SK-N-SH (cell line): ENCODE measurements around the gene BRI3BP. TPM values are rescaled to one million over a fixed set of nuclear protein-coding genes. Genes with fewer than 3 reads are reported as not detected.

Experiments
- CTCF ChIA-PET: fragments of 300-600, 350-600 bp; formaldehyde crosslinking; extraction: SDS; loops from one replicate; lab custom pipeline; 2021; lab: Yijun Ruan, JAX
- POLR2A ChIA-PET: fragments of 350-600 bp; sonication (Branson Sonifier 250); formaldehyde crosslinking; extraction: SDS; loops from one replicate; lab custom pipeline; 2020; ENCODE audit warnings: antibody characterized with exemption, inconsistent platforms; lab: Yijun Ruan, JAX
- DNase-seq: peaks from one replicate; pipeline ENCODE4 v3.0.0; 2012
- H2AFZ ChIP-seq: fragments of 200-600 bp; sonication (generic); 2 replicates; pipeline ENCODE4 v1.8.1; 2016; ENCODE audit warnings: antibody characterized with exemption, mild to moderate bottlenecking, low read depth
- H3F3A ChIP-seq: fragments of 200-600 bp; sonication (generic); replicated peaks from 2 replicates; pipeline ENCODE3; 2016; ENCODE audit warnings: antibody characterized with exemption, mild to moderate bottlenecking; ENCODE audit not compliant: insufficient read depth
- H3K27ac ChIP-seq, 2 experiments: fragments of 200-500 bp in 1 of 2; fragments of 200-600 bp in 1 of 2; sonication (Bioruptor generic) in 1 of 2; sonication (generic), shearing (Covaris generic) in 1 of 2; 2 replicates each; pipeline versions ENCODE4 v1.5.1 to v1.6.1; 2014 to 2016; ENCODE audit warnings: low read depth in 2 of 2, inconsistent platforms in 1 of 2, low read length in 1 of 2, mild to moderate bottlenecking in 1 of 2, mixed read lengths in 1 of 2
- H3K27me3 ChIP-seq: fragments of 200-600 bp; sonication (generic), shearing (Covaris generic); 2 replicates; pipeline ENCODE4 v1.6.1; 2016; ENCODE audit warnings: mixed run types; ENCODE audit not compliant: insufficient read depth
- H3K36me3 ChIP-seq, 2 experiments: fragments of 200-500 bp in 1 of 2; fragments of 200-600 bp in 1 of 2; sonication (Bioruptor generic) in 1 of 2; sonication (generic) in 1 of 2; replicated peaks in 1 of 2; 2 replicates each; pipeline versions ENCODE3 to v1.5.1; 2014 to 2016; ENCODE audit warnings: low read length in 1 of 2, mild to moderate bottlenecking in 1 of 2; ENCODE audit not compliant: insufficient read depth in 2 of 2, control insufficient read depth in 1 of 2
- H3K4me1 ChIP-seq, 2 experiments: fragments of 200-500 bp in 1 of 2; fragments of 200-600 bp in 1 of 2; sonication (Bioruptor generic) in 1 of 2; sonication (generic), shearing (Covaris generic) in 1 of 2; 2 replicates each; pipeline versions ENCODE4 v1.5.1 to v1.6.1; 2014 to 2016; ENCODE audit warnings: low read depth in 1 of 2, low read length in 1 of 2, mixed run types in 1 of 2; ENCODE audit not compliant: insufficient read depth in 2 of 2, control insufficient read depth in 1 of 2
- H3K4me2 ChIP-seq: fragments of 200-600 bp; sonication (generic), shearing (Covaris generic); 2 replicates; pipeline ENCODE4 v1.6.1; 2017; ENCODE audit warnings: mixed run types
- H3K4me3 ChIP-seq, 2 experiments: fragments of 200-500 bp in 1 of 2; fragments of 200-600 bp in 1 of 2; sonication (Bioruptor generic) in 1 of 2; sonication (generic), shearing (Covaris generic) in 1 of 2; 2 replicates each; pipeline versions ENCODE4 v1.5.1 to v1.8.1; 2014 to 2016; ENCODE audit warnings: low read depth in 2 of 2, inconsistent platforms in 1 of 2, low read length in 1 of 2, mild to moderate bottlenecking in 1 of 2, mixed read lengths in 1 of 2, moderate library complexity in 1 of 2
- H3K79me2 ChIP-seq: fragments of 200-600 bp; sonication (generic); 2 replicates; pipeline ENCODE4 v1.8.1; 2017; ENCODE audit warnings: mild to moderate bottlenecking; ENCODE audit not compliant: insufficient read depth
- H3K9ac ChIP-seq: fragments of 200-600 bp; sonication (generic); 2 replicates; pipeline ENCODE4 v1.6.1; 2017; ENCODE audit warnings: mixed run types
- H3K9me2 ChIP-seq: fragments of 200-600 bp; sonication (generic); 2 replicates; pipeline ENCODE4 v1.6.1; 2017; ENCODE audit warnings: mixed run types
- H3K9me3 ChIP-seq: fragments of 200-600 bp; sonication (generic); 2 replicates; pipeline ENCODE4 v1.6.1; 2017; ENCODE audit warnings: mixed run types, mild to moderate bottlenecking, moderate library complexity
- H4K20me1 ChIP-seq: fragments of 200-600 bp; sonication (generic); 2 replicates; pipeline ENCODE4 v1.6.1; 2017; ENCODE audit warnings: mild to moderate bottlenecking, mixed run types; ENCODE audit not compliant: insufficient read depth
- EZH2phosphoT487 ChIP-seq: fragments of 200-600 bp; sonication (generic); IDR thresholded peaks from 2 replicates; pipeline ENCODE4 v1.6.1; 2017; ENCODE audit warnings: low read depth, mixed run types, mild to moderate bottlenecking, antibody characterized with exemption, moderate library complexity, borderline replicate concordance
- FOSL2 ChIP-seq: IDR thresholded peaks from 2 replicates; pipeline ENCODE4 v1.4.0; 2012; ENCODE audit warnings: low read depth, mild to moderate bottlenecking, moderate library complexity, borderline replicate concordance
- FOXJ3 ChIP-seq: sonication (generic); formaldehyde crosslinking; IDR thresholded peaks from 2 replicates; pipeline ENCODE4 v1.5.1; 2020; ENCODE audit warnings: mild to moderate bottlenecking, missing genetic modification reagents
- GATA2 ChIP-seq: sonication (generic); formaldehyde crosslinking; IDR thresholded peaks from 2 replicates; pipeline ENCODE4 v1.5.0; 2020; ENCODE audit warnings: mild to moderate bottlenecking, missing genetic modification reagents
- MXI1 ChIP-seq: IDR thresholded peaks from 2 replicates; pipeline ENCODE4 v1.6.1; 2012; ENCODE audit warnings: mild to moderate bottlenecking, low read depth, low read length, improper control_type of control experiment
- NFIC ChIP-seq: IDR thresholded peaks from 2 replicates; pipeline ENCODE4 v1.4.0; 2012; ENCODE audit warnings: borderline replicate concordance
- NRF1 ChIP-seq: IDR thresholded peaks from 2 replicates; pipeline ENCODE4 v1.6.1; 2012; ENCODE audit warnings: low read depth, mild to moderate bottlenecking, low read length
- RAD21 ChIP-seq: IDR thresholded peaks from 2 replicates; pipeline ENCODE4 v1.6.1; 2012; ENCODE audit warnings: mild to moderate bottlenecking, low read length
- RFX5 ChIP-seq: IDR thresholded peaks from 2 replicates; pipeline ENCODE4 v1.6.1; 2012; ENCODE audit warnings: mild to moderate bottlenecking, improper control_type of control experiment, low read length
- RXRA ChIP-seq: IDR thresholded peaks from 2 replicates; pipeline ENCODE4 v1.4.0; 2012; ENCODE audit warnings: low read depth, mild to moderate bottlenecking, borderline replicate concordance
- SMC3 ChIP-seq: IDR thresholded peaks from 2 replicates; pipeline ENCODE4 v1.6.1; 2012; ENCODE audit warnings: low read depth, low read length, improper control_type of control experiment
- WGBS: methylation state at CpG from one replicate; pipeline ENCODE4 v1.1.6; 2017; ENCODE audit warnings: low lambda C conversion rate; 5-methylcytosine and 5-hydroxymethylcytosine counted together
- polyA plus RNA-seq, 3 experiments: library from polyadenylated mRNA; depleted of rRNA; stranded (reverse); fragments of >200 nt; gene quantifications; 2 replicates each; pipeline ENCODE4 v1.2.3, GENCODE V29; 2012
- TF ChIP-seq, protein P1 (sequence below): fragments of 150-350 bp; IDR thresholded peaks from 2 replicates; pipeline ENCODE4 v1.6.1; 2017; ENCODE audit warnings: antibody characterized with exemption, low read length, low read depth, borderline replicate concordance
- TF ChIP-seq, protein P2 (sequence below): IDR thresholded peaks from 2 replicates; pipeline ENCODE4 v1.6.1; 2012; ENCODE audit warnings: mild to moderate bottlenecking, low read depth, low read length, moderate library complexity
- TF ChIP-seq, protein P3 (sequence below): IDR thresholded peaks from 2 replicates; pipeline ENCODE4 v1.4.0; 2012; ENCODE audit warnings: low read depth, borderline replicate concordance
- TF ChIP-seq, protein P4 (sequence below): IDR thresholded peaks from 2 replicates; pipeline ENCODE4; 2012
- TF ChIP-seq, protein P5 (sequence below): IDR thresholded peaks from 2 replicates; pipeline ENCODE4 v1.4.0; 2012; ENCODE audit warnings: low read depth
- TF ChIP-seq, protein P6 (sequence below): fragments of 150-350 bp; IDR thresholded peaks from 2 replicates; pipeline ENCODE4 v1.6.1; 2016; ENCODE audit warnings: mild to moderate bottlenecking, low read depth, low read length

Gene BRI3BP
- polyA plus RNA-seq, 1 of the 3 experiments (the other 2 are of a cell fraction), result 3.8 TPM

DNA sequence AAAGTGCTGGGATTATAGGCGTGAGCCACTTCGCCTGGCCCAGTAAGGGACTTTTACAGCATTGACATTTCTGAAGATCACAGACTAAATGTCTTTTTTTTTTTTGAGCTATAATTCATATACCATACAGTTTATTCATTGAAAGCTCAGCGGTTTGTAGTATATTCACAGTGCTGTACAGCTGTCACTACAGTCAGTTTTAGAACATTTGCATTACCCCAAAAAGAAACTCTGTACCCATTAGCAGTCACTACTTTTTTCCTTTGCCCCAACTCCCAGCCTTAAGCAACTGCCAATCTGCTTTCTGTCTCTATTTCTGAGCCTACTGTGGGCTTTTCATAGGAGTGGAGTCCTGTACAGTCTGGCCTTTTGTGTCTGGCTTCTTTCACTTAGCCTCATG is 8.2 kb downstream of the BRI3BP start:
- WGBS, result 96% methylated on average over 3 of the region's 3 CpGs
- H3K4me2 ChIP-seq, result no peak overlapping the region
- no peak for DNase-seq
- H3K79me2 ChIP-seq, result peaks cover 16% of the 10 kb centered on the region; the same call in 1 of the 2 replicates
- peaks cover 0 to 8% of the 10 kb centered on the region in 2 experiments; a peak in 1 of 4 replicates for H3K4me1 ChIP-seq
- POLR2A ChIA-PET, result no interaction called here
- TF ChIP-seq NFIC (no peak), SMC3 (no peak), GATA2 (no peak), RXRA (no peak), FOSL2 (no peak), NRF1 (no peak), FOXJ3 (no peak), RFX5 (no peak), MXI1 (no peak), RAD21 (no peak)
- TF ChIP-seq, protein P1, sequence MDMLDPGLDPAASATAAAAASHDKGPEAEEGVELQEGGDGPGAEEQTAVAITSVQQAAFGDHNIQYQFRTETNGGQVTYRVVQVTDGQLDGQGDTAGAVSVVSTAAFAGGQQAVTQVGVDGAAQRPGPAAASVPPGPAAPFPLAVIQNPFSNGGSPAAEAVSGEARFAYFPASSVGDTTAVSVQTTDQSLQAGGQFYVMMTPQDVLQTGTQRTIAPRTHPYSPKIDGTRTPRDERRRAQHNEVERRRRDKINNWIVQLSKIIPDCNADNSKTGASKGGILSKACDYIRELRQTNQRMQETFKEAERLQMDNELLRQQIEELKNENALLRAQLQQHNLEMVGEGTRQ, result no peak
- TF ChIP-seq, protein P2, sequence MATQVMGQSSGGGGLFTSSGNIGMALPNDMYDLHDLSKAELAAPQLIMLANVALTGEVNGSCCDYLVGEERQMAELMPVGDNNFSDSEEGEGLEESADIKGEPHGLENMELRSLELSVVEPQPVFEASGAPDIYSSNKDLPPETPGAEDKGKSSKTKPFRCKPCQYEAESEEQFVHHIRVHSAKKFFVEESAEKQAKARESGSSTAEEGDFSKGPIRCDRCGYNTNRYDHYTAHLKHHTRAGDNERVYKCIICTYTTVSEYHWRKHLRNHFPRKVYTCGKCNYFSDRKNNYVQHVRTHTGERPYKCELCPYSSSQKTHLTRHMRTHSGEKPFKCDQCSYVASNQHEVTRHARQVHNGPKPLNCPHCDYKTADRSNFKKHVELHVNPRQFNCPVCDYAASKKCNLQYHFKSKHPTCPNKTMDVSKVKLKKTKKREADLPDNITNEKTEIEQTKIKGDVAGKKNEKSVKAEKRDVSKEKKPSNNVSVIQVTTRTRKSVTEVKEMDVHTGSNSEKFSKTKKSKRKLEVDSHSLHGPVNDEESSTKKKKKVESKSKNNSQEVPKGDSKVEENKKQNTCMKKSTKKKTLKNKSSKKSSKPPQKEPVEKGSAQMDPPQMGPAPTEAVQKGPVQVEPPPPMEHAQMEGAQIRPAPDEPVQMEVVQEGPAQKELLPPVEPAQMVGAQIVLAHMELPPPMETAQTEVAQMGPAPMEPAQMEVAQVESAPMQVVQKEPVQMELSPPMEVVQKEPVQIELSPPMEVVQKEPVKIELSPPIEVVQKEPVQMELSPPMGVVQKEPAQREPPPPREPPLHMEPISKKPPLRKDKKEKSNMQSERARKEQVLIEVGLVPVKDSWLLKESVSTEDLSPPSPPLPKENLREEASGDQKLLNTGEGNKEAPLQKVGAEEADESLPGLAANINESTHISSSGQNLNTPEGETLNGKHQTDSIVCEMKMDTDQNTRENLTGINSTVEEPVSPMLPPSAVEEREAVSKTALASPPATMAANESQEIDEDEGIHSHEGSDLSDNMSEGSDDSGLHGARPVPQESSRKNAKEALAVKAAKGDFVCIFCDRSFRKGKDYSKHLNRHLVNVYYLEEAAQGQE, result no peak
- TF ChIP-seq, protein P3, sequence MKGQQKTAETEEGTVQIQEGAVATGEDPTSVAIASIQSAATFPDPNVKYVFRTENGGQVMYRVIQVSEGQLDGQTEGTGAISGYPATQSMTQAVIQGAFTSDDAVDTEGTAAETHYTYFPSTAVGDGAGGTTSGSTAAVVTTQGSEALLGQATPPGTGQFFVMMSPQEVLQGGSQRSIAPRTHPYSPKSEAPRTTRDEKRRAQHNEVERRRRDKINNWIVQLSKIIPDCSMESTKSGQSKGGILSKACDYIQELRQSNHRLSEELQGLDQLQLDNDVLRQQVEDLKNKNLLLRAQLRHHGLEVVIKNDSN, result no peak
- no peaks in the 10 kb centered on the region for H3F3A ChIP-seq
- H2AFZ ChIP-seq, result no peak overlapping the region
- CTCF ChIA-PET, result interaction anchor here (0.7 kb wide), 1 partner anchor 21 kb away, joined by 3 read pairs; no protein-coding TSS in a partner anchor
- no peaks in the 10 kb centered on the region for H3K9me3 ChIP-seq
- no peaks in the 10 kb centered on the region for H3K36me3 ChIP-seq
- H4K20me1 ChIP-seq, result no peaks in the 10 kb centered on the region
- H3K4me3 ChIP-seq, result no peak overlapping the region
- no peaks in the 10 kb centered on the region for H3K27me3 ChIP-seq
- no peaks in the 10 kb centered on the region for H3K9me2 ChIP-seq
- no peak overlapping the region for H3K9ac ChIP-seq
- no peak overlapping the region for H3K27ac ChIP-seq

DNA sequence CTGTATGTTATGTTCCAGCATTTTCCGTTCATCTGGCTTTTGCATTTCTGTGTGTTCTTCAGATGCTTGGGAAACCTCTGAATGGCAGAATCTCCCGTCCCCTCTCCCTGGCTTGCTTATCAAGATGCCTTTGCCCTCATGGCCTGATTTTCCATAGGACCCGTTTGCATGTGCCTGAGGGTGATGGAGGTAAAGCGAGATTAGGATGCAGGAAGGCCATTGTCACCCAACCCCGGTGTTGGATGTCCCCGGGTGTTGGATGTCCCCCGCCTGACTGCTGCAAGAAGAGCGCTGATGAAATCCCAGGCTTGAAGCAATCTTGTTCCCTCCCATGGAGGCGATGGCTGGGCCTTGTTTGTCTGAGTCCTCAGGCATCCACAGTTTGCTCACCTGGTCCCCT is 9.6 kb downstream of the BRI3BP start:
- peaks cover 0 to 8% of the 10 kb centered on the region in 2 experiments; a peak in 1 of 4 replicates for H3K4me1 ChIP-seq
- H4K20me1 ChIP-seq, result no peaks in the 10 kb centered on the region
- H3K79me2 ChIP-seq, result peaks cover 7% of the 10 kb centered on the region; the same call in 1 of the 2 replicates
- no peak overlapping the region for H3K27ac ChIP-seq
- H3K4me3 ChIP-seq, result no peak overlapping the region
- H3K36me3 ChIP-seq, result no peaks in the 10 kb centered on the region
- no peaks in the 10 kb centered on the region for H3K9me2 ChIP-seq
- CTCF ChIA-PET, result no interaction called here
- no peaks in the 10 kb centered on the region for H3K27me3 ChIP-seq
- DNase-seq, result no peak
- 96% methylated on average over 8 of the region's 9 CpGs for WGBS
- POLR2A ChIA-PET, result no interaction called here
- H3F3A ChIP-seq, result no peaks in the 10 kb centered on the region
- no peaks in the 10 kb centered on the region for H3K9me3 ChIP-seq
- no peak overlapping the region for H3K4me2 ChIP-seq
- no peak overlapping the region for H2AFZ ChIP-seq
- TF ChIP-seq, protein P4, sequence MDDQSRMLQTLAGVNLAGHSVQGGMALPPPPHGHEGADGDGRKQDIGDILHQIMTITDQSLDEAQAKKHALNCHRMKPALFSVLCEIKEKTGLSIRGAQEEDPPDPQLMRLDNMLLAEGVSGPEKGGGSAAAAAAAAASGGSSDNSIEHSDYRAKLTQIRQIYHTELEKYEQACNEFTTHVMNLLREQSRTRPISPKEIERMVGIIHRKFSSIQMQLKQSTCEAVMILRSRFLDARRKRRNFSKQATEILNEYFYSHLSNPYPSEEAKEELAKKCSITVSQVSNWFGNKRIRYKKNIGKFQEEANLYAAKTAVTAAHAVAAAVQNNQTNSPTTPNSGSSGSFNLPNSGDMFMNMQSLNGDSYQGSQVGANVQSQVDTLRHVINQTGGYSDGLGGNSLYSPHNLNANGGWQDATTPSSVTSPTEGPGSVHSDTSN, result no peak
- TF ChIP-seq, protein P5, sequence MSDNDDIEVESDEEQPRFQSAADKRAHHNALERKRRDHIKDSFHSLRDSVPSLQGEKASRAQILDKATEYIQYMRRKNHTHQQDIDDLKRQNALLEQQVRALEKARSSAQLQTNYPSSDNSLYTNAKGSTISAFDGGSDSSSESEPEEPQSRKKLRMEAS, result no peak
- TF ChIP-seq, protein P6, sequence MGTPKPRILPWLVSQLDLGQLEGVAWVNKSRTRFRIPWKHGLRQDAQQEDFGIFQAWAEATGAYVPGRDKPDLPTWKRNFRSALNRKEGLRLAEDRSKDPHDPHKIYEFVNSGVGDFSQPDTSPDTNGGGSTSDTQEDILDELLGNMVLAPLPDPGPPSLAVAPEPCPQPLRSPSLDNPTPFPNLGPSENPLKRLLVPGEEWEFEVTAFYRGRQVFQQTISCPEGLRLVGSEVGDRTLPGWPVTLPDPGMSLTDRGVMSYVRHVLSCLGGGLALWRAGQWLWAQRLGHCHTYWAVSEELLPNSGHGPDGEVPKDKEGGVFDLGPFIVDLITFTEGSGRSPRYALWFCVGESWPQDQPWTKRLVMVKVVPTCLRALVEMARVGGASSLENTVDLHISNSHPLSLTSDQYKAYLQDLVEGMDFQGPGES, result no peak
- TF ChIP-seq, protein P3, result no peak
- no peak for TF ChIP-seq FOXJ3
- no peak for TF ChIP-seq EZH2phosphoT487
- H3K9ac ChIP-seq, result no peak overlapping the region
